ENCODE data around the gene CTSF. TPM values are rescaled to one million over a fixed set of nuclear protein-coding genes. Genes with fewer than 3 reads are reported as not detected.

The CTSF gene
- total RNA-seq, 1 experiment from 2014 or later: 4.9 TPM

- peak; percentile 86; the same call in 1 of the 2 replicates for TF ChIP-seq FOXP1 (CRISPR knock-in tag; IDR thresholded peaks at IDR 0.05; ENCODE audit: borderline replicate concordance)
- TF ChIP-seq PREB (CRISPR knock-in tag; IDR thresholded peaks at IDR 0.05; ENCODE audit: borderline replicate concordance): peak; percentile 65; the same call in 1 of the 2 replicates
- TF ChIP-seq GRHL2 (CRISPR knock-in tag; IDR thresholded peaks at IDR 0.05; ENCODE audit: insufficient replicate concordance, severe bottlenecking): no peak
- no peak for TF ChIP-seq ATF3 (CRISPR knock-in tag; conservative IDR thresholded peaks at IDR 0.05)
- no peak for TF ChIP-seq ATF1 (CRISPR knock-in tag; IDR thresholded peaks at IDR 0.05)
- TF ChIP-seq CREM (CRISPR knock-in tag; IDR thresholded peaks at IDR 0.05): peak; percentile 79
- peak; percentile 73 for TF ChIP-seq MYBL2 (CRISPR knock-in tag; IDR thresholded peaks at IDR 0.05)
- TF ChIP-seq ZNF219 (CRISPR knock-in tag; IDR thresholded peaks at IDR 0.05; ENCODE audit: borderline replicate concordance): peak; percentile 46; the same call in 1 of the 2 replicates
- TF ChIP-seq HMGXB4 (CRISPR knock-in tag; IDR thresholded peaks at IDR 0.05): peak; percentile 91
- TF ChIP-seq SOX15 (CRISPR knock-in tag; IDR thresholded peaks at IDR 0.05): no peak
- TF ChIP-seq, protein P1, sequence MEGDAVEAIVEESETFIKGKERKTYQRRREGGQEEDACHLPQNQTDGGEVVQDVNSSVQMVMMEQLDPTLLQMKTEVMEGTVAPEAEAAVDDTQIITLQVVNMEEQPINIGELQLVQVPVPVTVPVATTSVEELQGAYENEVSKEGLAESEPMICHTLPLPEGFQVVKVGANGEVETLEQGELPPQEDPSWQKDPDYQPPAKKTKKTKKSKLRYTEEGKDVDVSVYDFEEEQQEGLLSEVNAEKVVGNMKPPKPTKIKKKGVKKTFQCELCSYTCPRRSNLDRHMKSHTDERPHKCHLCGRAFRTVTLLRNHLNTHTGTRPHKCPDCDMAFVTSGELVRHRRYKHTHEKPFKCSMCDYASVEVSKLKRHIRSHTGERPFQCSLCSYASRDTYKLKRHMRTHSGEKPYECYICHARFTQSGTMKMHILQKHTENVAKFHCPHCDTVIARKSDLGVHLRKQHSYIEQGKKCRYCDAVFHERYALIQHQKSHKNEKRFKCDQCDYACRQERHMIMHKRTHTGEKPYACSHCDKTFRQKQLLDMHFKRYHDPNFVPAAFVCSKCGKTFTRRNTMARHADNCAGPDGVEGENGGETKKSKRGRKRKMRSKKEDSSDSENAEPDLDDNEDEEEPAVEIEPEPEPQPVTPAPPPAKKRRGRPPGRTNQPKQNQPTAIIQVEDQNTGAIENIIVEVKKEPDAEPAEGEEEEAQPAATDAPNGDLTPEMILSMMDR (IDR thresholded peaks at IDR 0.05): peak; percentile 32
- TF ChIP-seq USF1 (CRISPR knock-in tag; IDR thresholded peaks at IDR 0.05): peak; percentile 76
- no peak for TF ChIP-seq NR1H2 (CRISPR knock-in tag; IDR thresholded peaks at IDR 0.05)
- no peak for TF ChIP-seq TCF7 (CRISPR knock-in tag; IDR thresholded peaks at IDR 0.05; ENCODE audit: low read depth)
- TF ChIP-seq ESRRA (CRISPR knock-in tag; IDR thresholded peaks at IDR 0.05; ENCODE audit: borderline replicate concordance): no peak; the same call in 1 of the 2 replicates
- TF ChIP-seq ZMAT4 (CRISPR knock-in tag; IDR thresholded peaks at IDR 0.05): no peak
- peak; percentile 77; the same call in 1 of the 2 replicates for TF ChIP-seq JUN (CRISPR knock-in tag; IDR thresholded peaks at IDR 0.05)
- TF ChIP-seq, protein P2, sequence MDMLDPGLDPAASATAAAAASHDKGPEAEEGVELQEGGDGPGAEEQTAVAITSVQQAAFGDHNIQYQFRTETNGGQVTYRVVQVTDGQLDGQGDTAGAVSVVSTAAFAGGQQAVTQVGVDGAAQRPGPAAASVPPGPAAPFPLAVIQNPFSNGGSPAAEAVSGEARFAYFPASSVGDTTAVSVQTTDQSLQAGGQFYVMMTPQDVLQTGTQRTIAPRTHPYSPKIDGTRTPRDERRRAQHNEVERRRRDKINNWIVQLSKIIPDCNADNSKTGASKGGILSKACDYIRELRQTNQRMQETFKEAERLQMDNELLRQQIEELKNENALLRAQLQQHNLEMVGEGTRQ (CRISPR knock-in tag; IDR thresholded peaks at IDR 0.05): 0 out of 2 replicates have a peak, but pooled peaks have one; percentile 32
- no peak for TF ChIP-seq ZNF423 (CRISPR knock-in tag; IDR thresholded peaks at IDR 0.05)
- no peak for TF ChIP-seq GTF2I (CRISPR knock-in tag; conservative IDR thresholded peaks at IDR 0.05)
- no peak for TF ChIP-seq PRRX2 (CRISPR knock-in tag; IDR thresholded peaks at IDR 0.05)
- TF ChIP-seq TEAD1 (CRISPR knock-in tag; IDR thresholded peaks at IDR 0.05): peak; percentile 86
- no peak for TF ChIP-seq OVOL2 (CRISPR knock-in tag; IDR thresholded peaks at IDR 0.05; ENCODE audit: borderline replicate concordance)
Observed at GRCh38 chr11:66592457-66593302, 24.3 kb upstream of the CTSF start, which contains the start of the genes CCDC87 and CCS (continued).

All from WTC11 (cell line).